Measurements from ENCODE around the gene SNRNP70.
A peak's percentile ranks its signal among the peaks of the same experiment; 100 is the strongest.
"Not testable (repeated sequence)": the region's sequence is repeated elsewhere in the genome, so short reads cannot be mapped to it uniquely, and the experiment has no call there.

The SNRNP70 gene

GRCh38 chr19:49141352-49141751, 56.1 kb downstream of the SNRNP70 start:
- DNase-seq (ENCODE audit: low read depth in 2 of 2, low spot score in 1 of 2), result no peak

- DNase-seq (ENCODE audit: low read depth in 2 of 2, low spot score in 1 of 2), result peak in 1 of 2 donors; percentile 23
Observed at GRCh38 chr19:49142866-49143335, 57.6 kb downstream of the SNRNP70 start.

- DNase-seq (ENCODE audit: low read depth in 2 of 2, low spot score in 1 of 2), result peak; percentile 55 to 57
Observed at GRCh38 chr19:49145573-49146407, 60.5 kb downstream of the SNRNP70 start.

GRCh38 chr19:49146408-49146770, 61.1 kb downstream of the SNRNP70 start:
- not testable (repeated sequence) for DNase-seq (ENCODE audit: low read depth in 2 of 2, low spot score in 1 of 2)

GRCh38 chr19:49148044-49148682, 62.9 kb downstream of the SNRNP70 start:
- DNase-seq (ENCODE audit: low read depth in 2 of 2, low spot score in 1 of 2), result no peak

- DNase-seq (ENCODE audit: low read depth in 2 of 2, low spot score in 1 of 2), result peak in 1 of 2 donors; percentile 57
Observed at GRCh38 chr19:49148784-49149651, 63.8 kb downstream of the SNRNP70 start.

- DNase-seq (ENCODE audit: low read depth in 2 of 2, low spot score in 1 of 2), result no peak
Observed at GRCh38 chr19:49149652-49150105, 64.4 kb downstream of the SNRNP70 start.

GRCh38 chr19:49150106-49150943, 65.1 kb downstream of the SNRNP70 start:
- no peak for DNase-seq (ENCODE audit: low read depth in 2 of 2, low spot score in 1 of 2)

- DNase-seq (ENCODE audit: low read depth in 2 of 2, low spot score in 1 of 2), result no peak
Observed at GRCh38 chr19:49150944-49151243, 65.6 kb downstream of the SNRNP70 start.

DNA sequence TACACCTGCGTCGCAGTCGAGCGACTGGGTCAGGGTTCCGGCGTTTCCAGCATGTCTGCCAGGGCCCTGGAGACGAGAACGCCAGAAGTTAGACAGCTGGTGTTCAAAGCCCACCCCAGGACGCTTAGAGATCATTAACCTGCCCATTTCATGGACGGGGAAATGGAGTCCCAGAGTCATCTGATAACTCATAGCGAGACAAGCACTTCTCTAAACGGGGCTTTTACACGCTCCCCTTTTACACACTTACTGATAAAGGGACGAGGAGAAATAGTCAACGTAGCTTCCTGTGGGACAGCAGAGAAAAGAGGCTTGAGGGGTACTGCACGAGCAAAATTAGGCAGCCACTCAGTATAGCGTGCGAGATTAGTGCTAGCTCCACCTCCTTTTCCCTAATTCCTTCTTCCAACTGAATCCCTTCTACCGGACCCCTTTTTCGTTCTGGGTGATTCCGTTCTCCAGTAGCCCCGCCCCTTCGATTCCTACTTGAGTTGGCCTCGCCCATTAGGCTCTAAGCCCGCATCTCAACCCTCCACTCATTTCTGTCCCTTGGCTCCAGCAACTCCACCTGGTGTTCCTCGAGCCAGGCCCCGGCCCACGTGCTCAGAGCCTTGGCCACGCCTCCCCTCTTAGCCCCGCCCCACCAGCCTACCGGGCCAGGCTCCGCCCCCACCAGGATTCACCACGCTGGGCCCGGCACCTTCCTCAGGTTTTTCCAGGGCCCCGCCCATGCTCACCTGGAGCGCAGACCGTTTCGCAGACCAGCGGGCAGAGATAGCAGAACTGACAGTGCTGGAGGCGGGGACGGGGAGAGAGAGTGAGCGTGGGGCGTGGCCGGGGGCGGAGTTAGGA, 66.2 kb downstream of the SNRNP70 start:
- DNase-seq (ENCODE audit: low read depth in 2 of 2, low spot score in 1 of 2), result no peak

- no peak for DNase-seq (ENCODE audit: low read depth in 2 of 2, low spot score in 1 of 2)
Observed at GRCh38 chr19:49152119-49152550, 66.9 kb downstream of the SNRNP70 start.

- DNase-seq (ENCODE audit: low read depth in 2 of 2, low spot score in 1 of 2), result no peak
Observed at GRCh38 chr19:49153167-49153809, 68.0 kb downstream of the SNRNP70 start.

- DNase-seq (ENCODE audit: low read depth in 2 of 2, low spot score in 1 of 2), result no peak
Observed at GRCh38 chr19:49154279-49154678, 69.0 kb downstream of the SNRNP70 start.

GRCh38 chr19:49155005-49155819, 70.0 kb downstream of the SNRNP70 start, which contains the start of gene HRC:
HRC (minus strand) TSS chr19:49155396; CDS start chr19:49155237, 159 bp downstream.
- DNase-seq (ENCODE audit: low read depth in 2 of 2, low spot score in 1 of 2), result no peak

GRCh38 chr19:49155820-49156346, 70.6 kb downstream of the SNRNP70 start:
- no peak for DNase-seq (ENCODE audit: low read depth in 2 of 2, low spot score in 1 of 2)

DNA sequence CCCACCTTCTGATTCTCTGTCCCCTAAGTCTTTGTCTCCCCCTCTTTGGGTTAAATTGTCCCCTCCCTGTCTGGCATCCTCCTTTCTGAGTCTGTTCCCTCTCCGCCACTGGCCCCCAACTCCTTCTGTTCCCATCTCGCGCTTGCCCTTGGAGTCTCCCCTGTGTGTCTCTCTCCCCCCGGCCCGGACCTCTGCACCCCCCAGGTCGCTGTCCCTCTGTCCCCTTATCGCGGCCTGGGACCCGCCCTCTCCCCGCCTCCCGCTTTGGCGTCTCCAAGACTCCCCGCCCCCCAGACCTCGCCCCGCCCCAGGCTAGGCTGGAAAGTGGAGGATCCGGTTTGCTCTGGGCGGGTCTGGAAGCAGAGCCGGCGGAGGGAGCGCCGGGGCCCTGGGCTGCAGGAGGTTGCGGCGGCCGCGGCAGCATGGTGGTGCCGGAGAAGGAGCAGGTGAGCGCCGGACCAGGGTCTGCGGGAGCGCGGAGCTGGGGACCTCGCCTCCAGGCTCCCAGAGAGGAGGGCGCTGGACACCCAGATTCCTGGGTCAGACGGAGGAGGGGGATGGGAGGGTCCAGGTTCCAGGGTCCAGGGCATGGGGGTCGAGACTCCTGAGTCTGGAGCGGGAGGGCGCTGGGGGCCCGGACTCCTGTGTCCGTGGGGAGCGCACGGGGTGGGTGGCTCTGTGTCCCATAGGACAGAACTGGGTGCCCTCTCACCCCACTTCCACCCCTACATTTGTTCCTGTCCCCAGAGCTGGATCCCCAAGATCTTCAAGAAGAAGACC, 72.4 kb downstream of the SNRNP70 start, which contains the start of gene TRPM4:
Gene TRPM4 (plus strand): TSS at position 348 of the 780 bp plus-strand sequence. CDS start 75 bp downstream, at position 423.
- DNase-seq (ENCODE audit: low read depth in 2 of 2, low spot score in 1 of 2), result no peak

All from stimulated activated CD8-positive, alpha-beta memory T cell treated with anti-CD3 and anti-CD28 coated beads, Interleukin-4, amount 100 ng/mL, for 1 hour (primary cell).